GM03348 (cell line): ENCODE measurements around the gene PRPSAP1.
A peak's percentile ranks its signal among the peaks of the same experiment; 100 is the strongest.
"Not testable (repeated sequence)": the region's sequence is repeated elsewhere in the genome, so short reads cannot be mapped to it uniquely, and the experiment has no call there.

ENCODE experiments used
- DNase-seq: peaks from one replicate; pipeline ENCODE4 v3.0.0; 2012; ENCODE audit warnings: low spot score

The PRPSAP1 gene

GRCh38 chr17:76359375-76359774 is 5.7 kb upstream of the PRPSAP1 start:
- no peak for DNase-seq

- no peak for DNase-seq
These were observed 4.0 kb upstream of the PRPSAP1 start for GRCh38 chr17:76357597-76358158.

- no peak for DNase-seq
These were observed 3.2 kb upstream of the PRPSAP1 start for GRCh38 chr17:76356803-76357456.

GRCh38 chr17:76354747-76355310 is 1.1 kb upstream of the PRPSAP1 start:
- no peak for DNase-seq

- DNase-seq: no peak
These were observed 607 bp upstream of the PRPSAP1 start for GRCh38 chr17:76354317-76354729.

- peak; percentile 66 for DNase-seq
These were observed 615 bp downstream of the PRPSAP1 start for GRCh38 chr17:76353004-76353598.

- no peak for DNase-seq
These were observed 2.1 kb downstream of the PRPSAP1 start for GRCh38 chr17:76351526-76352071.

GRCh38 chr17:76350463-76350862 is 3.3 kb downstream of the PRPSAP1 start:
- no peak for DNase-seq

GRCh38 chr17:76346936-76347335 is 6.8 kb downstream of the PRPSAP1 start:
- not testable (repeated sequence) for DNase-seq

GRCh38 chr17:76345377-76345974 is 8.2 kb downstream of the PRPSAP1 start:
- peak; percentile 41 for DNase-seq

GRCh38 chr17:76343106-76343505 is 10.6 kb downstream of the PRPSAP1 start:
- DNase-seq: no peak

- no peak for DNase-seq
These were observed 12.4 kb downstream of the PRPSAP1 start for GRCh38 chr17:76341301-76341700.

GRCh38 chr17:76337413-76337777 is 16.3 kb downstream of the PRPSAP1 start:
- peak; percentile 61 for DNase-seq

GRCh38 chr17:76336756-76337412 is 16.8 kb downstream of the PRPSAP1 start:
- DNase-seq: no peak

- DNase-seq: no peak
These were observed 17.9 kb downstream of the PRPSAP1 start for GRCh38 chr17:76335716-76336381.

GRCh38 chr17:76333673-76334505 is 19.8 kb downstream of the PRPSAP1 start:
- no peak for DNase-seq

GRCh38 chr17:76331083-76331482 is 22.6 kb downstream of the PRPSAP1 start:
- no peak for DNase-seq

GRCh38 chr17:76329664-76330063 is 24.1 kb downstream of the PRPSAP1 start:
- no peak for DNase-seq

- no peak for DNase-seq
These were observed 26.0 kb downstream of the PRPSAP1 start for GRCh38 chr17:76327696-76328095.

- no peak for DNase-seq
These were observed 27.4 kb downstream of the PRPSAP1 start for GRCh38 chr17:76326306-76326705.

- no peak for DNase-seq
These were observed 35.1 kb downstream of the PRPSAP1 start for GRCh38 chr17:76318586-76318985.
